ENCODE measurements around the gene RND1. TPM values are rescaled to one million over a fixed set of nuclear protein-coding genes. Genes with fewer than 3 reads are reported as not detected.
A peak's percentile ranks its signal among the peaks of the same experiment; 100 is the strongest.

The RND1 gene
- total RNA-seq, 1 donor from 2014 or later: 2.9 TPM

DNA sequence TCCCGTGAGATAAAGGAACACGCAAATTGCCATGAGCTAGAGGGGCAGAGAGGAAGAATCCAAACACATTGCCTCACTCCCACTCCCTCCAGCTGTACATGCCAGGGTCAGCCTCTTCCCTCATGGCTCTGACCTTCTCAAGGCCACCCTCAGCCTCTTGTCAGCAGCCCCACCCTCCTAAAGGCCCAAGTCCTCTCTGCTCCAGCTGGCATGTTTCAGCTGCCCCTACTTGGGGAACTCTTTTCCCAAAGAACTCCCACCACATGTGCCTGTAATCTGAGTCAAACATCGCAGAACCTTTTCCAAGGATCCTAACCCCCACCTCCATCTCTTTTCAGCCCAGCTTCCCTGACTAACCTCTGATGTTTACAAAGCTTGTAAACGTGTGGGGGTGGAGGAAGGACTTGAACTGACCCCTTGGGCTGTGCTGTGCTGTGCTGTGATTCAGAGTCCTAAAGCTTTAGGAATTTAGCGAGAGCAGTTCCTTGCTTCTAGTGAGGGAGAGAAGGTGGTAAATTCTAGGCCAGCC lies 54.7 kb downstream of the RND1 start:
- DNase-seq: peak; percentile 51

GRCh38 chr12:48807981-48808380 lies 57.7 kb downstream of the RND1 start:
- no peak for DNase-seq

Small RNAs within 50 kb of the gene (small RNA-seq; reads per million reads assigned to genes)
- gene AC073610.1 (ENCODE audit: low replicate concordance): not detected
- gene RF00019 (ENCODE audit: low replicate concordance): not detected
- not detected for gene RNU6-600P (ENCODE audit: low replicate concordance)

Other genes starting within 250 kb of the RND1 start
- 146 TPM for gene KANSL2, start 183.6 kb downstream of the RND1 start, total RNA-seq
- gene CCNT1, start 149.2 kb downstream of the RND1 start, total RNA-seq: 27.3 TPM
- 45.7 TPM for gene ADCY6, start 76.8 kb downstream of the RND1 start, total RNA-seq
- 9.6 TPM for gene CACNB3, start 47.4 kb downstream of the RND1 start, total RNA-seq
- 87.7 TPM for gene DDX23, start 13.7 kb downstream of the RND1 start, total RNA-seq
- 8.3 TPM for gene FKBP11, start 59.6 kb upstream of the RND1 start, total RNA-seq
- 28.9 TPM for gene ARF3, start 91.6 kb upstream of the RND1 start, total RNA-seq
- gene WNT10B, start 105.9 kb upstream of the RND1 start, total RNA-seq: 0.21 TPM
- not detected for gene WNT1, start 112.5 kb upstream of the RND1 start, total RNA-seq
- gene DDN, start 133.5 kb upstream of the RND1 start, total RNA-seq: 2.4 TPM
- gene PRKAG1, start 152.9 kb upstream of the RND1 start, total RNA-seq: 31.8 TPM
- 42.5 TPM for gene KMT2D, start 194.9 kb upstream of the RND1 start, total RNA-seq
- 0.31 TPM for gene RHEBL1, start 204.1 kb upstream of the RND1 start, total RNA-seq
- 9.0 TPM for gene DHH, start 228.9 kb upstream of the RND1 start, total RNA-seq
- gene LMBR1L, start 245.0 kb upstream of the RND1 start, total RNA-seq: 39.8 TPM

Data from tongue (tissue), 3 donors.